A673 (cell line): ENCODE results near the gene MYH10. TPM values are rescaled to one million over a fixed set of nuclear protein-coding genes. Genes with fewer than 3 reads are reported as not detected.

Experiments
- BruUV-seq: library from RNA; stranded (reverse); fragments of 400-500 nt; replicated peaks from 2 replicates; lab custom pipeline; 2021; lab: Mats Ljungman, UMichigan
- CTCF ChIA-PET: fragments of 300-600 bp; sonication (Branson Sonifier 250); formaldehyde crosslinking; loops from one replicate; lab custom pipeline; 2022; ENCODE audit warnings: antibody characterized with exemption; lab: Charles Lee
- POLR2A ChIA-PET: fragments of 300-600 bp; sonication (Branson Sonifier 250); formaldehyde crosslinking; loops from one replicate; lab custom pipeline; 2022; ENCODE audit warnings: antibody characterized with exemption; ENCODE audit not compliant: low non-redundant PET; lab: Charles Lee
- DNase-seq: peaks from one replicate; pipeline ENCODE4 v3.0.0-alpha.2; 2015; ENCODE audit warnings: low spot score
- H3K27ac ChIP-seq: fragments of 200-600 bp; sonication (generic); 2 replicates; pipeline ENCODE4 v1.5.1; 2016; ENCODE audit warnings: mixed run types, low read depth, mild to moderate bottlenecking, mixed read lengths, antibody characterized with exemption, low read length; ENCODE audit not compliant: poor library complexity, severe bottlenecking
- H3K27me3 ChIP-seq: fragments of 200-600 bp; sonication (generic); replicated peaks from 2 replicates; pipeline ENCODE4 v1.6.1; 2017; ENCODE audit warnings: mixed run types, low read depth, mild to moderate bottlenecking, mixed read lengths, antibody characterized with exemption, low read length; ENCODE audit not compliant: insufficient read depth, poor library complexity
- H3K36me3 ChIP-seq: fragments of 200-600 bp; sonication (generic); 2 replicates; pipeline ENCODE4 v1.6.1; 2016; ENCODE audit warnings: mixed run types, mild to moderate bottlenecking, mixed read lengths, antibody characterized with exemption, low read length; ENCODE audit not compliant: insufficient read depth, poor library complexity, severe bottlenecking
- H3K4me1 ChIP-seq: fragments of 200-600 bp; sonication (generic); 2 replicates; pipeline ENCODE4 v1.6.1; 2017; ENCODE audit warnings: mixed run types, mild to moderate bottlenecking, mixed read lengths, antibody characterized with exemption, low read length; ENCODE audit not compliant: insufficient read depth, poor library complexity, severe bottlenecking
- H3K4me3 ChIP-seq: fragments of 200-600 bp; sonication (generic); 2 replicates; pipeline ENCODE4 v1.5.1; 2016; ENCODE audit warnings: low read depth, mixed run types, mild to moderate bottlenecking, mixed read lengths, low read length; ENCODE audit not compliant: poor library complexity, severe bottlenecking
- H3K9me3 ChIP-seq: fragments of 200-600 bp; sonication (generic); 2 replicates; pipeline ENCODE4 v1.6.1; 2016; ENCODE audit warnings: mixed run types, low read depth, mild to moderate bottlenecking, mixed read lengths, antibody characterized with exemption, low read length; ENCODE audit not compliant: poor library complexity, severe bottlenecking
- CTCF ChIP-seq: fragments of 300-800, 200-600 bp; sonication (generic); conservative IDR thresholded peaks from 2 replicates; pipeline ENCODE4 v1.5.1; 2017; ENCODE audit warnings: low read depth, mild to moderate bottlenecking, antibody characterized with exemption, low read length, moderate library complexity, mixed read lengths
- EZH2 ChIP-seq: fragments of 200-600 bp; sonication (generic); IDR thresholded peaks from 2 replicates; pipeline ENCODE4 v1.6.1; 2017; ENCODE audit warnings: borderline replicate concordance, low read depth, mild to moderate bottlenecking, mixed read lengths, antibody characterized with exemption, low read length; ENCODE audit not compliant: poor library complexity, severe bottlenecking
- intact Hi-C: fragments of 100-400 bp; cut with micrococcal nuclease; formaldehyde crosslinking; loops from one replicate; pipeline ENCODE4 v1.10.0; 2022; ENCODE audit not compliant: unreplicated experiment
- total RNA-seq: library from RNA; stranded (reverse); gene quantifications from 2 replicates; pipeline ENCODE4 v1.2.3, GENCODE V29; 2021

MYH10 gene
- total RNA-seq, 1 experiment from 2014 or later: 129 TPM

- TF ChIP-seq CTCF (no peak), EZH2 (no peak)
- no peak overlapping the region for H3K4me3 ChIP-seq
- H3K36me3 ChIP-seq: no peaks in the 10 kb centered on the region
- no peaks in the 10 kb centered on the region for H3K27me3 ChIP-seq
- H3K27ac ChIP-seq: no peak overlapping the region
- H3K9me3 ChIP-seq: no peaks in the 10 kb centered on the region
- no TSS peak for BruUV-seq
- H3K4me1 ChIP-seq: no peaks in the 10 kb centered on the region
- intact Hi-C loops: no loop called here
- DNase-seq: no peak
- ChIA-PET CTCF (no interaction called here), POLR2A (no interaction called here)
Measured at GRCh38 chr17:8647956-8648355, 17.4 kb upstream of the MYH10 start.

GRCh38 chr17:8647202-8647601 lies 16.7 kb upstream of the MYH10 start:
- no peaks in the 10 kb centered on the region for H3K27me3 ChIP-seq
- no peak for TF ChIP-seq CTCF
- TF ChIP-seq EZH2: no peak
- no peak overlapping the region for H3K27ac ChIP-seq
- CTCF ChIA-PET: no interaction called here
- intact Hi-C loops: no loop called here
- no peaks in the 10 kb centered on the region for H3K9me3 ChIP-seq
- DNase-seq: no peak
- no peak overlapping the region for H3K4me3 ChIP-seq
- H3K4me1 ChIP-seq: no peaks in the 10 kb centered on the region
- no peaks in the 10 kb centered on the region for H3K36me3 ChIP-seq
- POLR2A ChIA-PET: interaction anchor here (0.6 kb wide), 1 partner anchor 1787 kb away, joined by 3 read pairs; no protein-coding TSS in a partner anchor
- no TSS peak for BruUV-seq

GRCh38 chr17:8644507-8644902 lies 14.0 kb upstream of the MYH10 start:
- no peak for DNase-seq
- no TSS peak for BruUV-seq
- intact Hi-C loops: no loop called here
- ChIA-PET CTCF (no interaction called here), POLR2A (no interaction called here)
- Histone ChIP-seq H3K36me3 (no peaks in the 10 kb centered on the region), H3K27ac (no peak overlapping the region), H3K27me3 (no peaks in the 10 kb centered on the region), H3K4me1 (no peaks in the 10 kb centered on the region), H3K4me3 (no peak overlapping the region), H3K9me3 (no peaks in the 10 kb centered on the region)
- TF ChIP-seq CTCF: no peak
- TF ChIP-seq EZH2: no peak
